HepG2 (cell line): ENCODE measurements around the gene NEURL4. TPM values are rescaled to one million over a fixed set of nuclear protein-coding genes. Genes with fewer than 3 reads are reported as not detected.
A peak's percentile ranks its signal among the peaks of the same experiment; 100 is the strongest.

Experiments
- ARID2 ChIP-seq: sonication (generic); formaldehyde crosslinking; IDR thresholded peaks from 2 replicates; pipeline ENCODE4 v1.8.1; 2022; ENCODE audit warnings: mild to moderate bottlenecking, missing genetic modification reagents, borderline replicate concordance
- ETV5 ChIP-seq: IDR thresholded peaks from 2 replicates; pipeline ENCODE4 v1.6.1; 2018; ENCODE audit warnings: missing biosample characterization, missing genetic modification reagents, inconsistent platforms, borderline replicate concordance
- MIXL1 ChIP-seq: IDR thresholded peaks from 2 replicates; pipeline ENCODE4 v1.6.1; 2016
- NBN ChIP-seq: fragments of 450-650 bp; conservative IDR thresholded peaks from 2 replicates; pipeline ENCODE4 v1.6.1; 2017
- NFIC ChIP-seq: IDR thresholded peaks from 2 replicates; pipeline ENCODE4 v1.6.1; 2012; ENCODE audit warnings: mild to moderate bottlenecking, low read length, inconsistent platforms
- PITX1 ChIP-seq: sonication (generic); formaldehyde crosslinking; IDR thresholded peaks from 2 replicates; pipeline ENCODE4 v1.5.1; 2020; ENCODE audit warnings: mild to moderate bottlenecking, missing genetic modification reagents
- RELA ChIP-seq: sonication (generic); formaldehyde crosslinking; IDR thresholded peaks from 2 replicates; pipeline ENCODE4 v1.4.0; 2020; ENCODE audit warnings: missing genetic modification reagents
- SRSF4 ChIP-seq: fragments of 200-400 bp; formaldehyde crosslinking; IDR thresholded peaks from one replicate; pipeline ENCODE4 v1.6.1; 2018; ENCODE audit warnings: mild to moderate bottlenecking, low read depth, low read length, moderate library complexity; ENCODE audit not compliant: poor library complexity, severe bottlenecking
- TBX3 ChIP-seq: fragments of 450-650 bp; IDR thresholded peaks from 2 replicates; pipeline ENCODE4 v1.6.1; 2017; ENCODE audit warnings: antibody characterized with exemption, mild to moderate bottlenecking, inconsistent platforms, borderline replicate concordance
- ZBTB8A ChIP-seq: sonication (generic); formaldehyde crosslinking; IDR thresholded peaks from 2 replicates; pipeline ENCODE4 v1.4.0; 2020; ENCODE audit warnings: mild to moderate bottlenecking, low read depth, missing genetic modification reagents, borderline replicate concordance
- ZFP90 ChIP-seq: sonication (generic); formaldehyde crosslinking; IDR thresholded peaks from 2 replicates; pipeline ENCODE4 v1.8.0; 2022; ENCODE audit warnings: missing genetic modification reagents, mild to moderate bottlenecking, inconsistent platforms, borderline replicate concordance
- ZNF567 ChIP-seq: sonication (generic); formaldehyde crosslinking; IDR thresholded peaks from 2 replicates; pipeline ENCODE4 v1.8.1; 2023; ENCODE audit warnings: mild to moderate bottlenecking, missing genetic modification reagents, borderline replicate concordance
- ZNF572 ChIP-seq: sonication (generic); formaldehyde crosslinking; IDR thresholded peaks from 2 replicates; pipeline ENCODE4 v1.5.1; 2020; ENCODE audit warnings: mild to moderate bottlenecking, missing genetic modification reagents
- ZNF749 ChIP-seq: sonication (generic); formaldehyde crosslinking; IDR thresholded peaks from 2 replicates; pipeline ENCODE4 v1.8.0; 2022; ENCODE audit warnings: mild to moderate bottlenecking, missing genetic modification reagents, moderate library complexity, borderline replicate concordance
- polyA plus RNA-seq, 8 experiments: library from polyadenylated mRNA; depleted of rRNA in 3 of 8; stranded (reverse) in 7 of 8; unstranded in 1 of 8; fragments of >200 nt; fragmentation: Illumina TruSeq in 4 of 8; extraction: Trizol in 4 of 8; gene quantifications; 2 replicates each; pipeline versions ENCODE4 v1.2.1 to v1.2.3, GENCODE V29; 2011 to 2016; ENCODE audit warnings: low read depth in 4 of 8, missing spikeins in 1 of 8, mixed read lengths in 1 of 8; ENCODE audit not compliant: insufficient read depth in 1 of 8
- total RNA-seq, 5 experiments: library from RNA; depleted of rRNA; stranded (reverse); fragments of >200 nt; fragmentation: Illumina TruSeq; extraction: Trizol; gene quantifications; 2 replicates each; pipeline ENCODE4 v1.2.3, GENCODE V29; 2016; ENCODE audit warnings: low read depth in 1 of 5
- TF ChIP-seq, protein P1 (sequence below): sonication (generic); formaldehyde crosslinking; IDR thresholded peaks from 2 replicates; pipeline ENCODE4 v1.5.0; 2020; ENCODE audit warnings: mild to moderate bottlenecking, missing genetic modification reagents, borderline replicate concordance
- TF ChIP-seq, protein P2 (sequence below): sonication (generic); formaldehyde crosslinking; IDR thresholded peaks from 2 replicates; pipeline ENCODE4 v1.4.0; 2020; ENCODE audit warnings: missing genetic modification reagents
- TF ChIP-seq, protein P3 (sequence below): sonication (generic); formaldehyde crosslinking; IDR thresholded peaks from 2 replicates; pipeline ENCODE4 v1.9.0; 2021; ENCODE audit warnings: mild to moderate bottlenecking, missing genetic modification reagents

Gene NEURL4
- total and polyA plus RNA-seq, 2 of the 13 experiments (the other 11 are each of a cell fraction or from before 2014, with no cell fraction given): 14.8 to 15.7 TPM

DNA sequence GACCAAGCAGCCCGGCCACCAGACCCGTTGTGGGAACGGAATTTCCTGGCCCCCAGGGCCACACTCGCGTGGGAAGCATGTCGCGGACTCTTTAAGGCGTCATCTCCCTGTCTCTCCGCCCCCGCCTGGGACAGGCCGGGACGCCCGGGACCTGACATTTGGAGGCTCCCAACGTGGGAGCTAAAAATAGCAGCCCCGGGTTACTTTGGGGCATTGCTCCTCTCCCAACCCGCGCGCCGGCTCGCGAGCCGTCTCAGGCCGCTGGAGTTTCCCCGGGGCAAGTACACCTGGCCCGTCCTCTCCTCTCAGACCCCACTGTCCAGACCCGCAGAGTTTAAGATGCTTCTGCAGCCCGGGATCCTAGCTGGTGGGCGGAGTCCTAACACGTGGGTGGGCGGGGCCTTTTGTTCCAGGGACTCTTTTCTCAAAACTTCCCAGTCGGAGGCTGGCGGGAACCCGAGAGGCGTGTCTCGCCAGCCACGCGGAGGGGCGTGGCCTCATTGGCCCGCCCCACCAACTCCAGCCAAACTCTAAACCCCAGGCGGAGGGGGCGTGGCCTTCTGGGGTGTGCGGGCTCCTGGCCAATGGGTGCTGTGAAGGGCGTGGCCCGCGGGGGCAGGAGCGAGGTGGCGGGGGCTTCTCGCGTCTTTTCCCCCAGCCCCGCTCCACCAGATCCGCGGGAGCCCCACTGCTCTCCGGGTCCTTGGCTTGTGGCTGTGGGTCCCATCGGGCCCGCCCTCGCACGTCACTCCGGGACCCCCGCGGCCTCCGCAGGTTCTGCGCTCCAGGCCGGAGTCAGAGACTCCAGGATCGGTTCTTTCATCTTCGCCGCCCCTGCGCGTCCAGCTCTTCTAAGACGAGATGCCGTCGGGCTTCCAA is 47.8 kb downstream of the NEURL4 start, which contains the start of gene SLC2A4 (continued):
- TF ChIP-seq, protein P1, sequence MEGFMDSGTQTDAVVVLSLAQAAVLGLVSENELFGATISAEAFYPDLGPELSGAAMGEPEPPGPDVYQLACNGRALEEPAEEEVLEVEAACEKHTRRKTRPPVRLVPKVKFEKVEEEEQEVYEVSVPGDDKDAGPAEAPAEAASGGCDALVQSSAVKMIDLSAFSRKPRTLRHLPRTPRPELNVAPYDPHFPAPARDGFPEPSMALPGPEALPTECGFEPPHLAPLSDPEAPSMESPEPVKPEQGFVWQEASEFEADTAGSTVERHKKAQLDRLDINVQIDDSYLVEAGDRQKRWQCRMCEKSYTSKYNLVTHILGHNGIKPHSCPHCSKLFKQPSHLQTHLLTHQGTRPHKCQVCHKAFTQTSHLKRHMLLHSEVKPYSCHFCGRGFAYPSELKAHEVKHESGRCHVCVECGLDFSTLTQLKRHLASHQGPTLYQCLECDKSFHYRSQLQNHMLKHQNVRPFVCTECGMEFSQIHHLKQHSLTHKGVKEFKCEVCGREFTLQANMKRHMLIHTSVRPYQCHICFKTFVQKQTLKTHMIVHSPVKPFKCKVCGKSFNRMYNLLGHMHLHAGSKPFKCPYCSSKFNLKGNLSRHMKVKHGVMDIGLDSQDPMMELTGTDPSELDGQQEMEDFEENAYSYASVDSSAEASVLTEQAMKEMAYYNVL: no peak
- no peak for TF ChIP-seq SRSF4
- TF ChIP-seq, protein P2, sequence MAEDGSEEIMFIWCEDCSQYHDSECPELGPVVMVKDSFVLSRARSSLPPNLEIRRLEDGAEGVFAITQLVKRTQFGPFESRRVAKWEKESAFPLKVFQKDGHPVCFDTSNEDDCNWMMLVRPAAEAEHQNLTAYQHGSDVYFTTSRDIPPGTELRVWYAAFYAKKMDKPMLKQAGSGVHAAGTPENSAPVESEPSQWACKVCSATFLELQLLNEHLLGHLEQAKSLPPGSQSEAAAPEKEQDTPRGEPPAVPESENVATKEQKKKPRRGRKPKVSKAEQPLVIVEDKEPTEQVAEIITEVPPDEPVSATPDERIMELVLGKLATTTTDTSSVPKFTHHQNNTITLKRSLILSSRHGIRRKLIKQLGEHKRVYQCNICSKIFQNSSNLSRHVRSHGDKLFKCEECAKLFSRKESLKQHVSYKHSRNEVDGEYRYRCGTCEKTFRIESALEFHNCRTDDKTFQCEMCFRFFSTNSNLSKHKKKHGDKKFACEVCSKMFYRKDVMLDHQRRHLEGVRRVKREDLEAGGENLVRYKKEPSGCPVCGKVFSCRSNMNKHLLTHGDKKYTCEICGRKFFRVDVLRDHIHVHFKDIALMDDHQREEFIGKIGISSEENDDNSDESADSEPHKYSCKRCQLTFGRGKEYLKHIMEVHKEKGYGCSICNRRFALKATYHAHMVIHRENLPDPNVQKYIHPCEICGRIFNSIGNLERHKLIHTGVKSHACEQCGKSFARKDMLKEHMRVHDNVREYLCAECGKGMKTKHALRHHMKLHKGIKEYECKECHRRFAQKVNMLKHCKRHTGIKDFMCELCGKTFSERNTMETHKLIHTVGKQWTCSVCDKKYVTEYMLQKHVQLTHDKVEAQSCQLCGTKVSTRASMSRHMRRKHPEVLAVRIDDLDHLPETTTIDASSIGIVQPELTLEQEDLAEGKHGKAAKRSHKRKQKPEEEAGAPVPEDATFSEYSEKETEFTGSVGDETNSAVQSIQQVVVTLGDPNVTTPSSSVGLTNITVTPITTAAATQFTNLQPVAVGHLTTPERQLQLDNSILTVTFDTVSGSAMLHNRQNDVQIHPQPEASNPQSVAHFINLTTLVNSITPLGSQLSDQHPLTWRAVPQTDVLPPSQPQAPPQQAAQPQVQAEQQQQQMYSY (CRISPR knock-in tag): no peak
- no peak for TF ChIP-seq NFIC
- TF ChIP-seq NBN: no peak
- no peak for TF ChIP-seq ZFP90 (CRISPR knock-in tag)
- TF ChIP-seq ETV5: no peak
- TF ChIP-seq, protein P3, sequence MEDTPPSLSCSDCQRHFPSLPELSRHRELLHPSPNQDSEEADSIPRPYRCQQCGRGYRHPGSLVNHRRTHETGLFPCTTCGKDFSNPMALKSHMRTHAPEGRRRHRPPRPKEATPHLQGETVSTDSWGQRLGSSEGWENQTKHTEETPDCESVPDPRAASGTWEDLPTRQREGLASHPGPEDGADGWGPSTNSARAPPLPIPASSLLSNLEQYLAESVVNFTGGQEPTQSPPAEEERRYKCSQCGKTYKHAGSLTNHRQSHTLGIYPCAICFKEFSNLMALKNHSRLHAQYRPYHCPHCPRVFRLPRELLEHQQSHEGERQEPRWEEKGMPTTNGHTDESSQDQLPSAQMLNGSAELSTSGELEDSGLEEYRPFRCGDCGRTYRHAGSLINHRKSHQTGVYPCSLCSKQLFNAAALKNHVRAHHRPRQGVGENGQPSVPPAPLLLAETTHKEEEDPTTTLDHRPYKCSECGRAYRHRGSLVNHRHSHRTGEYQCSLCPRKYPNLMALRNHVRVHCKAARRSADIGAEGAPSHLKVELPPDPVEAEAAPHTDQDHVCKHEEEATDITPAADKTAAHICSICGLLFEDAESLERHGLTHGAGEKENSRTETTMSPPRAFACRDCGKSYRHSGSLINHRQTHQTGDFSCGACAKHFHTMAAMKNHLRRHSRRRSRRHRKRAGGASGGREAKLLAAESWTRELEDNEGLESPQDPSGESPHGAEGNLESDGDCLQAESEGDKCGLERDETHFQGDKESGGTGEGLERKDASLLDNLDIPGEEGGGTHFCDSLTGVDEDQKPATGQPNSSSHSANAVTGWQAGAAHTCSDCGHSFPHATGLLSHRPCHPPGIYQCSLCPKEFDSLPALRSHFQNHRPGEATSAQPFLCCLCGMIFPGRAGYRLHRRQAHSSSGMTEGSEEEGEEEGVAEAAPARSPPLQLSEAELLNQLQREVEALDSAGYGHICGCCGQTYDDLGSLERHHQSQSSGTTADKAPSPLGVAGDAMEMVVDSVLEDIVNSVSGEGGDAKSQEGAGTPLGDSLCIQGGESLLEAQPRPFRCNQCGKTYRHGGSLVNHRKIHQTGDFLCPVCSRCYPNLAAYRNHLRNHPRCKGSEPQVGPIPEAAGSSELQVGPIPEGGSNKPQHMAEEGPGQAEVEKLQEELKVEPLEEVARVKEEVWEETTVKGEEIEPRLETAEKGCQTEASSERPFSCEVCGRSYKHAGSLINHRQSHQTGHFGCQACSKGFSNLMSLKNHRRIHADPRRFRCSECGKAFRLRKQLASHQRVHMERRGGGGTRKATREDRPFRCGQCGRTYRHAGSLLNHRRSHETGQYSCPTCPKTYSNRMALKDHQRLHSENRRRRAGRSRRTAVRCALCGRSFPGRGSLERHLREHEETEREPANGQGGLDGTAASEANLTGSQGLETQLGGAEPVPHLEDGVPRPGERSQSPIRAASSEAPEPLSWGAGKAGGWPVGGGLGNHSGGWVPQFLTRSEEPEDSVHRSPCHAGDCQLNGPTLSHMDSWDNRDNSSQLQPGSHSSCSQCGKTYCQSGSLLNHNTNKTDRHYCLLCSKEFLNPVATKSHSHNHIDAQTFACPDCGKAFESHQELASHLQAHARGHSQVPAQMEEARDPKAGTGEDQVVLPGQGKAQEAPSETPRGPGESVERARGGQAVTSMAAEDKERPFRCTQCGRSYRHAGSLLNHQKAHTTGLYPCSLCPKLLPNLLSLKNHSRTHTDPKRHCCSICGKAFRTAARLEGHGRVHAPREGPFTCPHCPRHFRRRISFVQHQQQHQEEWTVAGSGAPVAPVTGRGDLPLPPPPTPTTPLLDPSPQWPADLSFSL: 0 out of 2 replicates have a peak, but pooled peaks have one; percentile 9
- TF ChIP-seq ZBTB8A: no peak
- no peak for TF ChIP-seq ARID2
- TF ChIP-seq ZNF749 (CRISPR knock-in tag): no peak
- TF ChIP-seq PITX1 (CRISPR knock-in tag): no peak
- TF ChIP-seq ZNF567: no peak
- no peak for TF ChIP-seq RELA (CRISPR knock-in tag)
- no peak for TF ChIP-seq MIXL1
- TF ChIP-seq ZNF572 (CRISPR knock-in tag): 0 out of 2 replicates have a peak, but pooled peaks have one; percentile 71
- 0 out of 2 replicates have a peak, but pooled peaks have one; percentile 24 for TF ChIP-seq TBX3
